Measurements from ENCODE around the gene ZC3H14. TPM values are rescaled to one million over a fixed set of nuclear protein-coding genes. Genes with fewer than 3 reads are reported as not detected.
A peak's percentile ranks its signal among the peaks of the same experiment; 100 is the strongest.

The ZC3H14 gene
- polyA plus RNA-seq, 1 of the 3 experiments (the other 2 are of a cell fraction) = 61.5 TPM

GRCh38 chr14:88542857-88543795 is 19.7 kb upstream of the ZC3H14 start:
- Histone ChIP-seq H3K27me3 (ENCODE audit: insufficient read depth) (no peaks in the 10 kb centered on the region), H3K9me2 (no peaks in the 10 kb centered on the region), H3K9ac (no peak overlapping the region), H3K79me2 (ENCODE audit: insufficient read depth) (peaks cover 94% of the 10 kb centered on the region), H3K4me1 (ENCODE audit: control insufficient read depth in 1 of 2, insufficient read depth in 2 of 2, low read depth in 1 of 2, low read length in 1 of 2) (peaks cover 0 to 5% of the 10 kb centered on the region in 2 experiments; a peak in 2 of 4 replicates), H3K9me3 (no peaks in the 10 kb centered on the region), H3K36me3 (replicated peaks in 1 of 2; ENCODE audit: control insufficient read depth in 1 of 2, insufficient read depth in 2 of 2, low read length in 1 of 2) (peaks cover 28 to 40% of the 10 kb centered on the region in 2 experiments), H2AFZ (ENCODE audit: low read depth) (no peak overlapping the region), H3K4me3 (ENCODE audit: low read depth in 2 of 2, low read length in 1 of 2) (no peak overlapping the region), H3K27ac (ENCODE audit: low read depth in 2 of 2, low read length in 1 of 2) (peak overlapping the region; percentile 4 to 24; a peak in 1 of 4 replicates), H3K4me2 (peak overlapping the region; percentile 21; the same call in 1 of the 2 replicates), H4K20me1 (ENCODE audit: insufficient read depth) (peaks cover 15% of the 10 kb centered on the region), H3F3A (replicated peaks; ENCODE audit: insufficient read depth) (peaks cover 6% of the 10 kb centered on the region)
- 84% methylated on average over 6 of the region's 6 CpGs for WGBS (ENCODE audit: low lambda C conversion rate)
- ChIA-PET POLR2A (no interaction called here), CTCF (no interaction called here)
- no peak for DNase-seq
- no peak for TF ChIP-seq EZH2phosphoT487 (IDR thresholded peaks at IDR 0.05; ENCODE audit: borderline replicate concordance, low read depth)
- TF ChIP-seq MEF2A (IDR thresholded peaks at IDR 0.05; ENCODE audit: borderline replicate concordance, low read depth) = no peak
- TF ChIP-seq RAD21 (IDR thresholded peaks at IDR 0.05; ENCODE audit: low read length) = no peak
- peak; percentile 10; the same call in 1 of the 2 replicates for TF ChIP-seq PBX3 (IDR thresholded peaks at IDR 0.05)
- peak; percentile 21; the same call in 1 of the 2 replicates for TF ChIP-seq TCF12 (IDR thresholded peaks at IDR 0.05)

DNA sequence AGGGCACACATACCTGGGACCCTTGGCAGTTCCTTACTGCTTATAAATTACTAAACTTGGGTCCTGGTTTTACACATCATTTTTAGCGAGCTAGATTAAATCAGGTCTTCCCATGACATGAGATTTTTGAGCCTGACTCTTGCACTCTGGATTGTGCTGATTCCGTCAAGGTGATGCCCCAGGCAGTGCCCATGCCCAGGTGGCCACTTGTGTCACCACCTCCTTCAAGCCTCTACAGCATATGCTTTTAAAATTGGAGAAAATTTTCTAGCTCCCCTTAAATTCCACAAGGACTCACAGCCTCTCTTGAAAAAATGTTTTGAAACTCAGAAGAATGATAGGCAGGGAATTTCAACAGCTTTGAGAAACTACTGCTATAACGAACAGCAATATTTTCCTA is 17.6 kb upstream of the ZC3H14 start:
- TF ChIP-seq POLR2AphosphoS5 (IDR thresholded peaks at IDR 0.05; ENCODE audit: low read depth, low read length) (no peak), RFX5 (IDR thresholded peaks at IDR 0.05; ENCODE audit: low read length) (no peak)
- H3K4me3 ChIP-seq (ENCODE audit: low read depth in 2 of 2, low read length in 1 of 2) = no peak overlapping the region
- no peak overlapping the region for H3K4me2 ChIP-seq
- no peaks in the 10 kb centered on the region for H3K9me2 ChIP-seq
- peaks cover 0 to 5% of the 10 kb centered on the region in 2 experiments; a peak in 2 of 4 replicates for H3K4me1 ChIP-seq (ENCODE audit: control insufficient read depth in 1 of 2, insufficient read depth in 2 of 2, low read depth in 1 of 2, low read length in 1 of 2)
- DNase-seq = no peak
- H3K27ac ChIP-seq (ENCODE audit: low read depth in 2 of 2, low read length in 1 of 2) = no peak overlapping the region
- H3K36me3 ChIP-seq (replicated peaks in 1 of 2; ENCODE audit: control insufficient read depth in 1 of 2, insufficient read depth in 2 of 2, low read length in 1 of 2) = peaks cover 36 to 44% of the 10 kb centered on the region in 2 experiments
- peaks cover 93% of the 10 kb centered on the region for H3K79me2 ChIP-seq (ENCODE audit: insufficient read depth)
- no peaks in the 10 kb centered on the region for H3K9me3 ChIP-seq
- H3K27me3 ChIP-seq (ENCODE audit: insufficient read depth) = no peaks in the 10 kb centered on the region
- no peak overlapping the region for H2AFZ ChIP-seq (ENCODE audit: low read depth)
- H3K9ac ChIP-seq = no peak overlapping the region
- POLR2A ChIA-PET = no interaction called here
- peaks cover 11% of the 10 kb centered on the region for H4K20me1 ChIP-seq (ENCODE audit: insufficient read depth)
- CTCF ChIA-PET = interaction anchor here (1.1 kb wide), 1 partner anchor 53 kb away, joined by 3 read pairs; no protein-coding TSS in a partner anchor
- peaks cover 6% of the 10 kb centered on the region for H3F3A ChIP-seq (replicated peaks; ENCODE audit: insufficient read depth)
- WGBS (ENCODE audit: low lambda C conversion rate) = 91% methylated on average over 3 of the region's 3 CpGs

All from SK-N-SH (cell line).